Measurements from ENCODE around the gene EMP1.

- no peak for TF ChIP-seq TAF1 (IDR thresholded peaks at IDR 0.05; ENCODE audit: borderline replicate concordance, insufficient read depth, low read length)
- TF ChIP-seq REST (IDR thresholded peaks at IDR 0.05; ENCODE audit: insufficient read depth in 1 of 2, low read depth in 2 of 2, low read length in 2 of 2): no peak
These were observed 26.8 kb downstream of the EMP1 start for GRCh38 chr12:13223179-13223804.
